Measurements from ENCODE around the gene TAF15.

DNA sequence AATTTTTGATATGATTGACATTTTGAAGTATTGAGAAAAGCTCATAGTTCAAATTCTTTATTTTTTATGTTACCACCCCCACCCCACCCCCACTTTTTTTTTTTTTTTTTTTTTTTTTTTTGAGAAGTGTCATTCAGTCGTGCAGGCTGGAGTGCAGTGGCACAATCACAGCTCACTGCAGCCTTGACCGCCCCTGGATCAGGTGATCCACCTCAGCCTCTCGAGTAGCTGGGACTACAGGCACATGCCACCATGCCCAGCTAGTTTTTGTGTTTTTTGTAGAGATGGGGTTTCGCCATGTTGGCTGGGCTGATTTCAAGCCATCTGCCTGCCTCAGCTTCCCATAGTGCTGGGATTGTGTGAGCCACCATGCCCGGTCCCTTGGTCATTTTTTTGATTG is 7.4 kb downstream of the TAF15 start:
- TF ChIP-seq, protein P1, sequence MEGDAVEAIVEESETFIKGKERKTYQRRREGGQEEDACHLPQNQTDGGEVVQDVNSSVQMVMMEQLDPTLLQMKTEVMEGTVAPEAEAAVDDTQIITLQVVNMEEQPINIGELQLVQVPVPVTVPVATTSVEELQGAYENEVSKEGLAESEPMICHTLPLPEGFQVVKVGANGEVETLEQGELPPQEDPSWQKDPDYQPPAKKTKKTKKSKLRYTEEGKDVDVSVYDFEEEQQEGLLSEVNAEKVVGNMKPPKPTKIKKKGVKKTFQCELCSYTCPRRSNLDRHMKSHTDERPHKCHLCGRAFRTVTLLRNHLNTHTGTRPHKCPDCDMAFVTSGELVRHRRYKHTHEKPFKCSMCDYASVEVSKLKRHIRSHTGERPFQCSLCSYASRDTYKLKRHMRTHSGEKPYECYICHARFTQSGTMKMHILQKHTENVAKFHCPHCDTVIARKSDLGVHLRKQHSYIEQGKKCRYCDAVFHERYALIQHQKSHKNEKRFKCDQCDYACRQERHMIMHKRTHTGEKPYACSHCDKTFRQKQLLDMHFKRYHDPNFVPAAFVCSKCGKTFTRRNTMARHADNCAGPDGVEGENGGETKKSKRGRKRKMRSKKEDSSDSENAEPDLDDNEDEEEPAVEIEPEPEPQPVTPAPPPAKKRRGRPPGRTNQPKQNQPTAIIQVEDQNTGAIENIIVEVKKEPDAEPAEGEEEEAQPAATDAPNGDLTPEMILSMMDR (IDR thresholded peaks at IDR 0.05), result no peak
- TF ChIP-seq POLR2A (IDR thresholded peaks at IDR 0.05), result no peak
